Measurements from ENCODE around the gene TSHR.

- TF ChIP-seq CTCF (IDR thresholded peaks at IDR 0.05) (no peak), POLR2A (IDR thresholded peaks at IDR 0.05) (no peak)
Observed at GRCh38 chr14:80996049-80996901, 40.9 kb downstream of the TSHR start.
